ENCODE data around the gene JCHAIN.
"Not testable (repeated sequence)": the region's sequence is repeated elsewhere in the genome, so short reads cannot be mapped to it uniquely, and the experiment has no call there.

The JCHAIN gene

DNA sequence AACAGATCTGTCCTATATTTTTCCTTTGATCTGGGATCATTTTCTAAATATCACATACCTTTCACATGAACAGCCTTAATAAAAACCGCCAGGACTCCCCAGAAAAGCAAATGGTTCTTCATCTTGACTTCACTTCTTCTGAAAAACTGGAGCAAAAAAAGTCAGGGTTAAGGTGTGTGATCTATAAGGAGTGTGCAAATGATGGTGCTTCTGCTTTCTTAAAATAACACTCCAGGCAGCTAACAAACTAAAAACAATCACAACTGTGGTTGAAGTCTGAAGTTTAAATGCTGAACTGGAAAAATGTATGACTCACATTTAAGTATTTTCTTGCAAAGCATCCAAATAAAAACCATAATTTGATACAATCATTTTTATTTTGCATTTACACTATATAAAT, at the start of gene JCHAIN:
Gene JCHAIN, minus strand, starts transcription at position 140 of the 400 bp plus-strand sequence. Its CDS starts 18 bp downstream, at position 122.
- DNase-seq (ENCODE audit: low read depth) = peak; percentile 25

DNA sequence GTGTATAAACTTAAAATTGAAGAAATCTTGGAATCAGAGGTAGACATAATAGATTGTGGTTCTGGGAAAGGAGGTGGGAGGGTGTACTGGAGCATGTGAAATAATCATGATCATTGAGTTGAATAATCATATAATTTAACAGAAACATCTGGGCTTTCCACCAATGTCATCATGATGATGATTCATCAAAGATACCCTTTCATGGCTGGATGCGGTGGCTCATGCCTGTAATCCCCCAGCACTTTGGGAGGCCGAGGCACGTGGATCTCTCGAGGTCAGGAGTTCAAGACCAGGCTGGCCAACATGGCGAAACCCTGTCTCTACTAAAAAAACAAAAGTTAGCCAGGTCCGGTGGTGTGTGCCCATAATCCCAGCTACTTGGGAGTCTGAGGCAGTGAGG, 48.8 kb upstream of the JCHAIN start:
- DNase-seq (ENCODE audit: low read depth) = peak; percentile 12

- peak; percentile 10 for DNase-seq (ENCODE audit: low read depth)
Observed at GRCh38 chr4:70714079-70714887, 48.0 kb upstream of the JCHAIN start.

- no peak for DNase-seq (ENCODE audit: low read depth)
Observed at GRCh38 chr4:70713453-70714078, 47.3 kb upstream of the JCHAIN start.

- no peak for DNase-seq (ENCODE audit: low read depth)
Observed at GRCh38 chr4:70712604-70713452, 46.5 kb upstream of the JCHAIN start.

DNA sequence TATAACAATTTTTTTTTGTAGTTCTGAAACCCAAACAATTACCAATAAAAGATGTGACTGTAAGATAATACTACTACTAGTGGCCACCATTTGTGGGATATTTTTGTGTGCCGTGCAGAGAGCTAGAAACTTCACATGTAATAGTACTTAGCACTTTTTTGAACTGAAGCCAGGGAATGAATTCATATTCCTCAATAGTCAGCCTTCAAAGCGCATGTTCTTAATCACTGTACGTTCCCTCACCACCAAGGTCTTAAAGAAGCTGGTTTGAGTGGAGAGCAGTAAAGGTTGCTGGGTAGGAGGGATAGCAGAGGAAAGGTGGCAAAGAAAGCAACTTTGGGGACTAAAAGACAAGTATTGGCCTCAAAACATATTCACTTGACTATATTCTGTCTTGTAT, 45.8 kb upstream of the JCHAIN start:
- no peak for DNase-seq (ENCODE audit: low read depth)

DNA sequence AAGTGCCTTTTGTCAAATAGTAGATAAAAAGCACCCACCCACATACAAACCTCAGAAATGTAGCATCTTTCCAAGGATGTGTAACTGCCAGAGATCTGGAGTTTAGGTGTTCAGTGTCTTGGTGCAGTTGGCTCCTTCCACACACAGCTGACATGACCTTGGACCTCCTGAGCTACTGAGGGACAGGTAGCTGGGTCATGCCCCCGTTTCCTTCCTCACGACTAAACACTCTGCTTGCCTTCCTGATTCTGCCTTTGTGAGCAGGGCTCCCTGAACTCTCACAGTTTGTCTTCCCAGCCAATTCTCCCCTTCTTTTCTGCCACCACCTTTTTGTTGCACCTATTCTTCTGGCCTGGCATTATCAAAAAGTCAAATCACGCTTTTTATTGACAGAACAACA, 45.3 kb upstream of the JCHAIN start:
- DNase-seq (ENCODE audit: low read depth) = no peak

GRCh38 chr4:70709611-70710205, 43.4 kb upstream of the JCHAIN start:
- DNase-seq (ENCODE audit: low read depth) = no peak

GRCh38 chr4:70706516-70706915, 40.2 kb upstream of the JCHAIN start:
- peak; percentile 41 for DNase-seq (ENCODE audit: low read depth)

DNA sequence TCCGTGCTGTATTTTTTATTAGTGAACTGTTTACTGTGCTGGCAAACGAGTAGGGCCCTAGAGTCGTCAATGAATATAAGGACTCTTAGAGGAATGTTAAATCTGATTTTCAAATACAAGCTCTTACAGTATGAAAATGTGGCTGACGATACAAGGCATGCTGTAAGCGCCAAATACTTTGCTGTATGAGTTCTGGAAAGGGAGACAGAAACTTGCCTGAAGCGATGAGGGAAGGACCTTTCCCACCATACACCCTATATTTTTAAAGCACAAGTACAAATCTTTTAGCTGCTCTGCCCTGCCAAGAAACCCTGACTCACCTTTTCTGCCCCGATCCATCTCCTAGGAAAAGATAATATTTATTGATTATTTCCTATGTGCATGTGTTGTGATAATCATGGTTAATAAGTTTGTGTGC, 39.7 kb upstream of the JCHAIN start:
- DNase-seq (ENCODE audit: low read depth) = peak; percentile 40

DNA sequence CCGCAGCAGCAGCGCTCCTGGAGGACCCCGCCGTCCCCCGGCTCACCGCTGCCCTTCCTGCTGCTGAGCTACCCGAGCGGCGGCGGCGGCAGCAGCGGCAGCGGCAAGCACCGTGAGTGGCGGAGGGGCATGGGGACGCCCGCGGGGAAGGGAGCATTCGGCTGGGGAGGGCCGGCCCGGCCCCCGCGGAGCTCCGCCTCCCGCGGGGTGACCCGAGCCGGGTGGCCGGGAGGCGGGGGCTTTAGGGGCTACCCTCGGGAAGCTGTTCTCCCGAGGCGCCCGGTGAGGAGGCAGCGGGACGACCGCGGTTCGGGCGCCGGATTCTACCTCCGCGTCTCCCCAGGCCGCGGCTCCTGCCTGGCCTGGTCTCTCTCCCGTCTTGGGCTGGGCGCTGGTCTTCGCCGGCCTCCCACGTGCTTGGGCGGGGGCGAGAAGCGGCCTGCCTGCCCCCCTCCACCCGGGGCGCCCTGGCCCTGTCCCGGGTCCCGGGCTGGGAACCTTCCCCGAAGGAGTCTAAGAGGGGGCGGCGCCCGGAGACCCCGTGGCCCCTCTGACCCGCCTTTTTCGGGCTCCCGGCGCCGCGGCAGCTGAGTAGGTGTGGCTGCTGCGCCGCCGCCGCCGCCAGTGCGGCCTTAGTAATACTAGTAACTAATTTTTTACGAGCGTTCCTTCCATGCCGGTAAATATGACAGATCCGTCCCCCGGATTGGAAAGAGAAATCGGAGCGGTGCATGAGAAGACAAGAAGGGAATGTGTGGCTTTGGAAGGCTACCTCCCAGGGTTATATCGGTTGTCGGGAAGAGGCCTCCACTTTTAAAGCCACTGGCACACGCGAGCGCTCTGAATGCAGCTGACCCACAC, 39.1 kb upstream of the JCHAIN start:
- peak; percentile 81 for DNase-seq (ENCODE audit: low read depth)

GRCh38 chr4:70704931-70705182, 38.5 kb upstream of the JCHAIN start:
- DNase-seq (ENCODE audit: low read depth) = no peak

- peak; percentile 81 for DNase-seq (ENCODE audit: low read depth)
Observed at GRCh38 chr4:70704215-70704930, 38.1 kb upstream of the JCHAIN start.

DNA sequence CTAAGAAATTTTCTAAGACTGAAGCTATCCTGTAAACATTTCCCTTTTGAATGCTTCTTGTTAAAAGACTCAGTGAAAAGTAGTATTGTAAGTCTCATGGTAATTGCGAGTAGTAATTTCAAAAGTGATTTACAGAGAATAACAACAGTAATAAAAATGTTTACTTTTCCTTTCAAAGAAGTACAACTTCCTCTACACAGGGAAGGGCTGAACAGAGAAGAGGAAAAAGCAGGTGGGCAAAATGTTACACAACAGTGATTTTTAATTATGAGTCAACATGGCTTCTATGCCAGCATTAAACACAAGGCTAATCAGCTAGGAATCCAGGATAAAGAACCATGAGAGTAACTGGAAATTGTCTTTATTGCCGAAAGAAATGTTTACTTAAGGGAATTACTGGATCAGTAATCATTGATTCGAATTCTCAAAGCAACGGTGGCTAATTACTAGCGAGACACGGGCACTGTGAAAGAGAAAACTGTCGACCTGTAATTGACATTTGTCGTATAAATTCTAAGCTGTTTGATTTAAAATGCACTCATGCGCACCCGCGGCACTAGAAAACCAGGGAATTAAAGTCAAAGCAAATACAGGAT, 37.4 kb upstream of the JCHAIN start:
- DNase-seq (ENCODE audit: low read depth) = peak; percentile 70

GRCh38 chr4:70702592-70702991, 36.3 kb upstream of the JCHAIN start:
- DNase-seq (ENCODE audit: low read depth) = not testable (repeated sequence)

DNA sequence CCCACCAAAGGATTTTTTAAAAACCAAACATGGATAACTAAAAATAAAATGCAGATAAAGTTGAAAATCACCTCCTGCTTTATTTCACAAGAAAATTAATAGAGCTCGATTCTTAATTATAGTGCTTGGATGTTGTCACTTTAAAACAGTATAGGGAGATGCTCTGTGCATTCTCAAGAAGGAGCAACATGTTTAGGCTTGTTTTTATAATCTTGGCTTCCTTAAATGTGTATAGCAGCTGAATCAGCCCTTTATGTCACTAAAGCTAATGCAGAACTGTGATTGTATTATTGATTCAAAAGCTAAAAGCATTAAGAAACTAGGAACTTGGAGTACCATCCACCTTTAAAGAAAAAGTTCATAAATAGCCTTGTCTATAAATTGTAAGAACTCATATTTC, 35.0 kb upstream of the JCHAIN start:
- no peak for DNase-seq (ENCODE audit: low read depth)

- no peak for DNase-seq (ENCODE audit: low read depth)
Observed at GRCh38 chr4:70700712-70701111, 34.4 kb upstream of the JCHAIN start.

GRCh38 chr4:70698435-70698834, 32.1 kb upstream of the JCHAIN start:
- DNase-seq (ENCODE audit: low read depth) = peak; percentile 8

- not testable (repeated sequence) for DNase-seq (ENCODE audit: low read depth)
Observed at GRCh38 chr4:70694633-70695032, 28.3 kb upstream of the JCHAIN start.

GRCh38 chr4:70691661-70692060, 25.4 kb upstream of the JCHAIN start:
- DNase-seq (ENCODE audit: low read depth) = no peak

Data from ELR (cell line).